PC-9 (cell line): Measurements from ENCODE around the gene NPTX1. TPM values are rescaled to one million over a fixed set of nuclear protein-coding genes. Genes with fewer than 3 reads are reported as not detected.

Experiments
- BruUV-seq: library from RNA; stranded (reverse); fragments of 400-500 nt; replicated peaks from 2 replicates; lab custom pipeline; 2021; lab: Mats Ljungman, UMichigan
- CTCF ChIA-PET: fragments of 300-600 bp; sonication (Branson Sonifier 250); formaldehyde crosslinking; loops from one replicate; lab custom pipeline; 2022; ENCODE audit warnings: antibody characterized with exemption; lab: Charles Lee
- POLR2A ChIA-PET: fragments of 300-600 bp; sonication (Branson Sonifier 250); formaldehyde crosslinking; loops from one replicate; lab custom pipeline; 2022; ENCODE audit warnings: antibody characterized with exemption; ENCODE audit not compliant: unreplicated experiment; lab: Charles Lee
- DNase-seq, 2 experiments: peaks; one replicate each; pipeline versions ENCODE4 v3.0.0 to v3.0.0-alpha.2; 2015 to 2022; ENCODE audit warnings: mixed read lengths in 1 of 2
- H2AFZ ChIP-seq: fragments of 200-600 bp; sonication (generic); 2 replicates; pipeline ENCODE4 v1.8.1; 2017; ENCODE audit warnings: antibody characterized with exemption
- H3F3A ChIP-seq: fragments of 200-600 bp; sonication (generic); 2 replicates; pipeline ENCODE4 v1.8.1; 2017; ENCODE audit warnings: antibody characterized with exemption, mild to moderate bottlenecking, low read depth; ENCODE audit not compliant: insufficient read depth
- H3K27ac ChIP-seq: fragments of 200-600 bp; sonication (generic); 2 replicates; pipeline ENCODE4 v1.6.1; 2016; ENCODE audit warnings: mixed run types
- H3K27me3 ChIP-seq: fragments of 200-600 bp; sonication (generic); 2 replicates; pipeline ENCODE4 v1.6.1; 2016; ENCODE audit warnings: low read depth, mixed run types; ENCODE audit not compliant: insufficient read depth
- H3K36me3 ChIP-seq: fragments of 200-600 bp; sonication (generic); 2 replicates; pipeline ENCODE4 v1.6.1; 2016; ENCODE audit warnings: low read depth, mixed run types
- H3K4me1 ChIP-seq: fragments of 200-600 bp; sonication (generic); replicated peaks from 2 replicates; pipeline ENCODE4 v1.6.1; 2016; ENCODE audit warnings: mixed run types; ENCODE audit not compliant: insufficient read depth
- H3K4me2 ChIP-seq: fragments of 200-600 bp; sonication (generic); 2 replicates; pipeline ENCODE4 v1.6.1; 2017; ENCODE audit warnings: mixed run types
- H3K4me3 ChIP-seq: fragments of 200-600 bp; sonication (generic); 2 replicates; pipeline ENCODE4 v1.6.1; 2016; ENCODE audit warnings: mixed run types
- H3K79me2 ChIP-seq: fragments of 200-600 bp; sonication (generic); 2 replicates; pipeline ENCODE4 v1.6.1; 2017; ENCODE audit warnings: low read depth, mixed run types
- H3K9me2 ChIP-seq: fragments of 200-600 bp; sonication (generic); 2 replicates; pipeline ENCODE4 v1.8.1; 2017; ENCODE audit warnings: mild to moderate bottlenecking; ENCODE audit not compliant: insufficient read depth
- H3K9me3 ChIP-seq: fragments of 200-600 bp; sonication (generic); 2 replicates; pipeline ENCODE4 v1.8.1; 2016; ENCODE audit warnings: low read depth; ENCODE audit not compliant: insufficient read depth
- H4K20me1 ChIP-seq: fragments of 200-600 bp; sonication (generic); 2 replicates; pipeline ENCODE4 v1.8.1; 2017; ENCODE audit not compliant: insufficient read depth
- CTCF ChIP-seq: fragments of 200-600 bp; sonication (generic); conservative IDR thresholded peaks from 2 replicates; pipeline ENCODE4 v1.6.1; 2017; ENCODE audit warnings: mixed run types, antibody characterized with exemption, mild to moderate bottlenecking, moderate library complexity
- EZH2 ChIP-seq: fragments of 200-600 bp; sonication (generic); IDR thresholded peaks from 2 replicates; pipeline ENCODE4 v1.8.0; 2017; ENCODE audit warnings: antibody characterized with exemption, low read depth
- intact Hi-C: fragments of 100-400 bp; cut with micrococcal nuclease; formaldehyde crosslinking; loops from one replicate; pipeline ENCODE4 v1.10.0; 2022; ENCODE audit not compliant: unreplicated experiment
- total RNA-seq: library from RNA; stranded (reverse); gene quantifications from 2 replicates; pipeline ENCODE4 v1.2.3, GENCODE V29; 2021

NPTX1 gene
- total RNA-seq, 1 experiment from 2014 or later: 6.9 TPM

DNA sequence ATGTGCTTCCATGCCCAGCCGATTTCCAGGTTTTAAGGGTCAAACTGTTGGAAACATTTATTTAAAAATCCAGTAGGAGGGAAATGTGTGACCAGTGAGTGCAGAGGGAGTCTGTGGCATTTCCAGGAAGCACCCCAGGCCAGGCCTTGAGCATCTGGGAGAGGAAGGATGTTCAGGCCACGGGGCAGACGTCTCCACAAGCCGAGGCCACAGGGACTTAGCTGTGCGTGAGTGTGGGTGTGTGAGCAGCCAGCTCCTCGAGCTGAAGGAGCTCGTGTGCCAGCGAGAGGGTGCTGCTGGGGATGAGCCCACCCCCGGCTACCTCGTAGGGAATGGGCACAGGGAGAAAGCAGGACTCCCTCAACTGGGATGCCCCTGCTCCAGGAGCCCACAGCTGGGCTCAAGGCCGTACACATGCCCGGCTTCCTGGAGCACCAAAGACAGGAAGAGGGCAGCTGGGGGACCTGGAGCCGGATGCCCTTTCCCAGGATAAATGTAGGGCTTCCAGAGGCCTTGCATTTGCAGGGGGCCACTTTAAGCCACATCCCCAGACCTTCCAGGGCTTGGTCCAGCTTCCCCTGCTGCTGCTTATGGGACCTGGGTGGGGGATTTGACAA, 12.5 kb downstream of the NPTX1 start:
- no peak for TF ChIP-seq EZH2
- no peak for TF ChIP-seq CTCF
- H3K9me3 ChIP-seq: no peaks in the 10 kb centered on the region
- no peaks in the 10 kb centered on the region for H3K79me2 ChIP-seq
- H4K20me1 ChIP-seq: no peaks in the 10 kb centered on the region
- intact Hi-C loops: no loop called here
- H2AFZ ChIP-seq: no peak overlapping the region
- H3K4me3 ChIP-seq: no peak overlapping the region
- ChIA-PET CTCF (no interaction called here), POLR2A (no interaction called here)
- H3K9me2 ChIP-seq: no peaks in the 10 kb centered on the region
- no peak overlapping the region for H3K4me2 ChIP-seq
- no peaks in the 10 kb centered on the region; the same call in 1 of the 2 replicates for H3K27me3 ChIP-seq
- no peaks in the 10 kb centered on the region for H3F3A ChIP-seq
- BruUV-seq: no TSS peak
- no peak for DNase-seq
- no peaks in the 10 kb centered on the region for H3K36me3 ChIP-seq
- no peak overlapping the region for H3K27ac ChIP-seq
- no peaks in the 10 kb centered on the region for H3K4me1 ChIP-seq

DNA sequence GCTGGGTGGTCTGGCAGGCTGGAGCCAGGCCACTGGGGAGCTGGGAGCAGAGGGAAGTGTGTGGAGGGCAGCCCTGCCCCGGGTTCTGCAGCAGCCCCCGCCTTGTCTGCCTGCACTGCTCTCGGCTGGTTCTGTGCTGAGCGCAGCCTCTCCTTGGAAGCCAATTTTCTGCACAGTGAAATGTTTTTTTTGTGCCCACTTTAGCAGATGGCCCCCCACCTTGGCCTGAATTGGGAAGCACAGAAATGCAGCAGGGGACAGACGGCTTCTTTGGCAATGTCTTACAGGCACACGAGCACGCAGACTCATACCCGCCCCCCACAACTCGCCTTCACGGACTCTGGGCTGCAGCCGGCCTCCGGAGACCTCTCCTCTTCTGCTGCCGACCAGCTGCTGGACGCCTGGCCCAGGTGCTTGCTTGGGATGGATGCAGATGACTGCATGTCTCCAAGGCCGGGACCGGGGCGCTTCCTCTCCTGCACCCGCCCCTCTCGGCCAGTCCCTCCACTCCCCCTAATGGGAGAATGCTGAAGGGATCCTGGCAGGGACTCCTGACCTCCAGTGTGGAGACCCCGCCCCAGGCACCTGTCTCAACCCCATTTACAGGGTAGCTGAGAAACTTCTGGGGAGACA, 14.8 kb downstream of the NPTX1 start:
- no peak for DNase-seq
- H3K4me1 ChIP-seq: peaks cover 9% of the 10 kb centered on the region; the same call in 1 of the 2 replicates
- no peaks in the 10 kb centered on the region for H3K79me2 ChIP-seq
- ChIA-PET POLR2A (no interaction called here), CTCF (no interaction called here)
- H2AFZ ChIP-seq: no peak overlapping the region
- no peaks in the 10 kb centered on the region; the same call in 1 of the 2 replicates for H3K27me3 ChIP-seq
- no peak overlapping the region for H3K27ac ChIP-seq
- no peak for TF ChIP-seq CTCF
- no peak overlapping the region for H3K4me3 ChIP-seq
- no TSS peak for BruUV-seq
- no peaks in the 10 kb centered on the region for H3K36me3 ChIP-seq
- H3F3A ChIP-seq: no peaks in the 10 kb centered on the region
- no peaks in the 10 kb centered on the region for H3K9me3 ChIP-seq
- H3K9me2 ChIP-seq: no peaks in the 10 kb centered on the region
- intact Hi-C loops: no loop called here
- no peak overlapping the region for H3K4me2 ChIP-seq
- H4K20me1 ChIP-seq: no peaks in the 10 kb centered on the region

DNA sequence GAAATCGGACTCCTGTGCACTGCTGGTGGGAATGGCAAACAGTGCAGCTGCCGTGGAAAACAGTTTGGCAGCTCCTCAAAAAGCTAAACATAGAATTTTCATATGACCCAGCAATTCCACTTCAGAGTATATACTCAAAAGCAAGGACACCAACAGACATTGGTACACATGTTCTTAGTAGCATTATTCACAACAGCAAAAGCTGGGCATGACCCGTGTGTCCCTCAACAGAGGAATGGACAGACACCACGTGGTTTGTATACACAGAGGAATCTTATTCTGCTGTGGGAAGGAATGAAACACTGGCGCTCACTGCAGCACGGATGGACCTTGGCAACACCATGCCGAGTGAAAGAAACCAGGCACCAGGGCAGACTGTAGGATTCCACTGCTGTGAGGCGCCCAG, 16.0 kb downstream of the NPTX1 start:
- Histone ChIP-seq H3K36me3 (no peaks in the 10 kb centered on the region), H4K20me1 (no peaks in the 10 kb centered on the region), H3K9me3 (no peaks in the 10 kb centered on the region), H3K4me2 (no peak overlapping the region), H3F3A (no peaks in the 10 kb centered on the region), H2AFZ (no peak overlapping the region), H3K4me1 (peaks cover 15% of the 10 kb centered on the region), H3K9me2 (no peaks in the 10 kb centered on the region), H3K79me2 (no peaks in the 10 kb centered on the region), H3K27me3 (no peaks in the 10 kb centered on the region; the same call in 1 of the 2 replicates), H3K4me3 (no peak overlapping the region), H3K27ac (no peak overlapping the region)
- ChIA-PET POLR2A (no interaction called here), CTCF (no interaction called here)
- intact Hi-C loops: no loop called here
- BruUV-seq: no TSS peak
- DNase-seq: no peak
- TF ChIP-seq CTCF (no peak), EZH2 (no peak)
